Bronchial epithelial cell (primary cell): ENCODE measurements around the gene STK32C. TPM values are rescaled to one million over a fixed set of nuclear protein-coding genes. Genes with fewer than 3 reads are reported as not detected.

Source experiments
- DNase-seq: peaks from one replicate; pipeline ENCODE4 v3.0.0-alpha.2; 2010; ENCODE audit warnings: low read depth
- FAIRE-seq: peaks from 2 replicates; lab custom pipeline; 2011; peaks lifted over from hg19 to GRCh38; lab: Jason Lieb, UNC
- H3K27me3 ChIP-seq: 2 replicates; pipeline ENCODE4 v1.5.1; 2011; ENCODE audit warnings: low read length; ENCODE audit not compliant: control insufficient read depth, insufficient read depth
- H3K36me3 ChIP-seq: 2 replicates; pipeline ENCODE4 v1.5.1; 2011; ENCODE audit warnings: low read length; ENCODE audit not compliant: control insufficient read depth, insufficient read depth
- H3K4me3 ChIP-seq: 2 replicates; pipeline ENCODE4 v1.5.1; 2011; ENCODE audit warnings: mild to moderate bottlenecking, low read depth, low read length, control low read depth
- CTCF ChIP-seq: IDR thresholded peaks from 2 replicates; pipeline ENCODE4 v1.5.1; 2011; ENCODE audit warnings: mild to moderate bottlenecking, moderate library complexity, low read length, control low read depth, inconsistent platforms; ENCODE audit not compliant: insufficient read depth, severe bottlenecking
- total RNA-seq: library from RNA; depleted of rRNA; stranded (reverse); fragments of >200 nt; gene quantifications from 2 replicates; pipeline ENCODE4 v1.2.1, GENCODE V29; 2014

The STK32C gene
- total RNA-seq, 1 donor from 2014 or later: 9.7 TPM

- FAIRE-seq: no peak
- Histone ChIP-seq H3K4me3 (no peak overlapping the region), H3K27me3 (peaks cover 5% of the 10 kb centered on the region), H3K36me3 (no peaks in the 10 kb centered on the region)
- DNase-seq: no peak
- TF ChIP-seq CTCF: no peak
Observed at GRCh38 chr10:132313865-132314264, 6.1 kb upstream of the STK32C start.

GRCh38 chr10:132313305-132313704 lies 5.6 kb upstream of the STK32C start:
- Histone ChIP-seq H3K27me3 (peaks cover 5% of the 10 kb centered on the region), H3K36me3 (no peaks in the 10 kb centered on the region), H3K4me3 (no peak overlapping the region)
- FAIRE-seq (no peak), DNase-seq (no peak)
- no peak for TF ChIP-seq CTCF

GRCh38 chr10:132311338-132311939 lies 3.7 kb upstream of the STK32C start:
- FAIRE-seq: no peak
- Histone ChIP-seq H3K4me3 (no peak overlapping the region), H3K27me3 (peaks cover 5% of the 10 kb centered on the region), H3K36me3 (no peaks in the 10 kb centered on the region)
- DNase-seq: no peak
- no peak for TF ChIP-seq CTCF

GRCh38 chr10:132310701-132311337 lies 3.1 kb upstream of the STK32C start:
- DNase-seq: no peak
- Histone ChIP-seq H3K4me3 (no peak overlapping the region), H3K27me3 (peaks cover 5% of the 10 kb centered on the region), H3K36me3 (no peaks in the 10 kb centered on the region)
- FAIRE-seq: peak; percentile 91
- TF ChIP-seq CTCF: no peak

GRCh38 chr10:132309879-132310591 lies 2.3 kb upstream of the STK32C start:
- Histone ChIP-seq H3K36me3 (no peaks in the 10 kb centered on the region), H3K4me3 (no peak overlapping the region), H3K27me3 (peaks cover 5% of the 10 kb centered on the region)
- FAIRE-seq (no peak), DNase-seq (no peak)
- no peak for TF ChIP-seq CTCF
